K562 (cell line): ENCODE results near the gene SULT2B1. TPM values are rescaled to one million over a fixed set of nuclear protein-coding genes. Genes with fewer than 3 reads are reported as not detected.

Source experiments
- FOXJ3 ChIP-seq: sonication (generic); formaldehyde crosslinking; IDR thresholded peaks from 2 replicates; pipeline ENCODE4 v1.4.0; 2020; ENCODE audit warnings: mild to moderate bottlenecking, missing genetic modification reagents
- MYNN ChIP-seq, 2 experiments: sonication (generic); formaldehyde crosslinking in 1 of 2; IDR thresholded peaks; 2 replicates each; pipeline versions ENCODE4 v1.5.0 to v1.6.1; 2016 to 2020; ENCODE audit warnings: antibody characterized with exemption in 1 of 2, missing genetic modification reagents in 1 of 2
- NCOA2 ChIP-seq, 2 experiments: fragments of 450-650 bp; IDR thresholded peaks; 2 replicates each; pipeline ENCODE4 v1.6.1; 2018; ENCODE audit warnings: mild to moderate bottlenecking in 2 of 2, moderate library complexity in 1 of 2; ENCODE audit not compliant: partially characterized antibody in 2 of 2
- RBM39 ChIP-seq: fragments of 200-400 bp; formaldehyde crosslinking; optimal IDR thresholded peaks from 2 replicates; pipeline ENCODE3; 2018; ENCODE audit warnings: low read depth, low read length
- SRSF3 ChIP-seq: fragments of 200-400 bp; formaldehyde crosslinking; IDR thresholded peaks from 2 replicates; pipeline ENCODE4 v1.6.1; 2016; ENCODE audit warnings: mild to moderate bottlenecking, low read length, moderate library complexity; ENCODE audit not compliant: insufficient read depth
- U2AF2 ChIP-seq: fragments of 200-400 bp; formaldehyde crosslinking; optimal IDR thresholded peaks from 2 replicates; pipeline ENCODE3; 2017; ENCODE audit warnings: low read depth, mild to moderate bottlenecking, low read length
- ZC3H8 ChIP-seq: fragments of 450-650 bp; IDR thresholded peaks from 2 replicates; pipeline ENCODE4 v1.6.1; 2017
- ZNF57 ChIP-seq: fragments of 450-650 bp; formaldehyde crosslinking; IDR thresholded peaks from 2 replicates; pipeline ENCODE4 v1.4.0; 2020; ENCODE audit warnings: mild to moderate bottlenecking, moderate library complexity
- ZNF717 ChIP-seq: fragments of 250-450 bp; sonication (Bioruptor Pico); IDR thresholded peaks from 2 replicates; pipeline ENCODE4 v1.5.0; 2021
- polyA plus RNA-seq, 8 experiments: library from polyadenylated mRNA; depleted of rRNA in 4 of 8; stranded (reverse) in 5 of 8; unstranded in 3 of 8; fragments of >200 nt; fragmentation: Nextera tagmentation in 2 of 8; fragmentation: Illumina TruSeq in 1 of 8; extraction: Ambion mirVana in 2 of 8; extraction: Trizol in 1 of 8; gene quantifications; 2 replicates each; pipeline versions ENCODE4 v1.2.1 to v1.2.3, GENCODE V29; 2011 to 2014; ENCODE audit warnings: inconsistent platforms in 1 of 8, missing spikeins in 1 of 8
- total RNA-seq, 7 experiments: library from RNA; depleted of rRNA in 6 of 7; stranded (reverse); fragments of >200 nt in 6 of 7; fragmentation: Illumina TruSeq in 2 of 7; extraction: Trizol in 2 of 7; gene quantifications; 2 replicates each; pipeline versions ENCODE4 v1.2.1 to v1.2.3, GENCODE V29; 2011 to 2021; ENCODE audit warnings: low replicate concordance in 1 of 7
- TF ChIP-seq, protein P1 (sequence below): fragments of 250-450 bp; sonication (Bioruptor Pico); IDR thresholded peaks from 2 replicates; pipeline ENCODE4 v1.5.0; 2021; ENCODE audit warnings: mild to moderate bottlenecking, borderline replicate concordance
- TF ChIP-seq, protein P2 (sequence below): fragments of 250-450 bp; sonication (Bioruptor Pico); IDR thresholded peaks from 2 replicates; pipeline ENCODE4 v1.8.0; 2021; ENCODE audit warnings: borderline replicate concordance, mild to moderate bottlenecking, moderate library complexity; ENCODE audit not compliant: poor library complexity, severe bottlenecking
- TF ChIP-seq, protein P3 (sequence below): fragments of 450-650 bp; formaldehyde crosslinking; IDR thresholded peaks from 2 replicates; pipeline ENCODE4 v1.4.0; 2020; ENCODE audit warnings: mild to moderate bottlenecking, moderate library complexity
- TF ChIP-seq, protein P4 (sequence below): fragments of 450-650 bp; IDR thresholded peaks from 2 replicates; pipeline ENCODE4 v1.6.1; 2014; ENCODE audit warnings: low read depth, mild to moderate bottlenecking, moderate library complexity, borderline replicate concordance
- TF ChIP-seq, protein P5 (sequence below): fragments of 450-650 bp; formaldehyde crosslinking; conservative IDR thresholded peaks from 2 replicates; pipeline ENCODE4 v1.4.0; 2022; ENCODE audit warnings: mild to moderate bottlenecking, missing genetic modification characterization
- TF ChIP-seq, protein P6 (sequence below), 3 experiments: IDR thresholded peaks in 2 of 3; conservative IDR thresholded peaks in 1 of 3; 2 replicates each; pipeline ENCODE4 v1.5.1; 2011 to 2012; ENCODE audit warnings: low read length in 3 of 3, mild to moderate bottlenecking in 3 of 3, control low read depth in 2 of 3, improper control_type of control experiment in 1 of 3, inconsistent platforms in 1 of 3, low read depth in 1 of 3, mixed read lengths in 1 of 3, moderate library complexity in 1 of 3; ENCODE audit not compliant: insufficient read depth in 2 of 3

Gene SULT2B1
- total and polyA plus RNA-seq, 9 of the 15 experiments (the other 6 are each of a cell fraction or from before 2014, with no cell fraction given) = 0.09 to 0.62 (median 0.22) TPM; not detected in 2

DNA sequence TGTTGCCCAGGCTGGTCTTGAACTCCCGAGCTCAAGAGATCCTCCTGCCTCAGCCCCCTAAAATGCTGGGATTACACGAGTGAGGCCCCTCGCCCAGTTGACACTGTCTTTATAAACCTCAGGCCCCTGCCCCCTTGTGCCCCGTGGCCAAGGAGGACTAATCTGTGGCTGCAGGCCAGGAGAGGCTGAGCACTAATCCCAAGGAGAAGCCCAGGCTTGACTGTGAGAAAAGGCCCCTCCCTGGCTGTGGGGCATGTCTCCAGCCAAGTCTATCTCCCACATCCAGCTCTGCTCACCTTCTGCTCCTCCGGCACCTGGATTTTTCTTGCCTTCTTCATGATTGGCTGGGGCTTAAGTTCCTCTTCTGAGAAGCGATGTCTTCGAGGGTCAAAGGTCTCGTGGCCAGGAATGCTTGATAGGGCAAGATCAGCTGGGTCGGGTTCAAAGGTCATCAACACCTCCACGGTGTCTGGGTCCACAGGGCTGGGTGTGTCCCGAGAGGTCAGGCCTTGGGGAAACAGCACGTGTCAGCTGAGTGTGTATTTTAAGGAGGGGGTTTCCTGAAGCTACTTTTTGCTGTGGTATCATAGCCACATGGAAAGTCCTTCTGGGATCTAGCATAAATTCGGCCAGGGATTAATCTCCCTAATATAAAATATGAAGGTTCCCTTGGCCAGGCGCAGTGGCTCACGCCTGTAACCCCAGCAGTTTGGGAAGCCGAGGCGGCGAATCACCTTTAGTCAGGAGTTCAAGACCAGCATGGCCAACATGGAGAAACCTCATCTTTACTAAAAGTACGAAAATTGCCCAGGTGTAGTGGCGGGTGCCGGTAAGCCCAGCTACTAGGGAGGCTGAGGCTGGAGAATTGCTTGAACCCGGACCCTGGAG lies 81.4 kb downstream of the SULT2B1 start (continued):
- TF ChIP-seq, protein P1, sequence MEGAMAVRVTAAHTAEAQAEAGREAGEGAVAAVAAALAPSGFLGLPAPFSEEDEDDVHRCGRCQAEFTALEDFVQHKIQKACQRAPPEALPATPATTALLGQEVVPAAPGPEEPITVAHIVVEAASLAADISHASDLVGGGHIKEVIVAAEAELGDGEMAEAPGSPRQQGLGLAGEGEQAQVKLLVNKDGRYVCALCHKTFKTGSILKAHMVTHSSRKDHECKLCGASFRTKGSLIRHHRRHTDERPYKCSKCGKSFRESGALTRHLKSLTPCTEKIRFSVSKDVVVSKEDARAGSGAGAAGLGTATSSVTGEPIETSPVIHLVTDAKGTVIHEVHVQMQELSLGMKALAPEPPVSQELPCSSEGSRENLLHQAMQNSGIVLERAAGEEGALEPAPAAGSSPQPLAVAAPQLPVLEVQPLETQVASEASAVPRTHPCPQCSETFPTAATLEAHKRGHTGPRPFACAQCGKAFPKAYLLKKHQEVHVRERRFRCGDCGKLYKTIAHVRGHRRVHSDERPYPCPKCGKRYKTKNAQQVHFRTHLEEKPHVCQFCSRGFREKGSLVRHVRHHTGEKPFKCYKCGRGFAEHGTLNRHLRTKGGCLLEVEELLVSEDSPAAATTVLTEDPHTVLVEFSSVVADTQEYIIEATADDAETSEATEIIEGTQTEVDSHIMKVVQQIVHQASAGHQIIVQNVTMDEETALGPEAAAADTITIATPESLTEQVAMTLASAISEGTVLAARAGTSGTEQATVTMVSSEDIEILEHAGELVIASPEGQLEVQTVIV = no peak
- TF ChIP-seq ZNF717 (CRISPR knock-in tag) (no peak), MYNN (IDR thresholded peaks at IDR 0.05) (no peak), MYNN (CRISPR knock-in tag; IDR thresholded peaks at IDR 0.05) (no peak), ZC3H8 (no peak), RBM39 (no peak), ZNF57 (CRISPR knock-in tag) (no peak), FOXJ3 (CRISPR knock-in tag) (no peak), U2AF2 (no peak), NCOA2 (IDR thresholded peaks at IDR 0.05; ENCODE audit: partially characterized antibody in 2 of 2) (no peak), SRSF3 (no peak)
- TF ChIP-seq, protein P2, sequence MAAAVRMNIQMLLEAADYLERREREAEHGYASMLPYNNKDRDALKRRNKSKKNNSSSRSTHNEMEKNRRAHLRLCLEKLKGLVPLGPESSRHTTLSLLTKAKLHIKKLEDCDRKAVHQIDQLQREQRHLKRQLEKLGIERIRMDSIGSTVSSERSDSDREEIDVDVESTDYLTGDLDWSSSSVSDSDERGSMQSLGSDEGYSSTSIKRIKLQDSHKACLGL (CRISPR knock-in tag) = no peak
- TF ChIP-seq, protein P3, sequence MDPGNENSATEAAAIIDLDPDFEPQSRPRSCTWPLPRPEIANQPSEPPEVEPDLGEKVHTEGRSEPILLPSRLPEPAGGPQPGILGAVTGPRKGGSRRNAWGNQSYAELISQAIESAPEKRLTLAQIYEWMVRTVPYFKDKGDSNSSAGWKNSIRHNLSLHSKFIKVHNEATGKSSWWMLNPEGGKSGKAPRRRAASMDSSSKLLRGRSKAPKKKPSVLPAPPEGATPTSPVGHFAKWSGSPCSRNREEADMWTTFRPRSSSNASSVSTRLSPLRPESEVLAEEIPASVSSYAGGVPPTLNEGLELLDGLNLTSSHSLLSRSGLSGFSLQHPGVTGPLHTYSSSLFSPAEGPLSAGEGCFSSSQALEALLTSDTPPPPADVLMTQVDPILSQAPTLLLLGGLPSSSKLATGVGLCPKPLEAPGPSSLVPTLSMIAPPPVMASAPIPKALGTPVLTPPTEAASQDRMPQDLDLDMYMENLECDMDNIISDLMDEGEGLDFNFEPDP (CRISPR knock-in tag) = no peak
- TF ChIP-seq, protein P4, sequence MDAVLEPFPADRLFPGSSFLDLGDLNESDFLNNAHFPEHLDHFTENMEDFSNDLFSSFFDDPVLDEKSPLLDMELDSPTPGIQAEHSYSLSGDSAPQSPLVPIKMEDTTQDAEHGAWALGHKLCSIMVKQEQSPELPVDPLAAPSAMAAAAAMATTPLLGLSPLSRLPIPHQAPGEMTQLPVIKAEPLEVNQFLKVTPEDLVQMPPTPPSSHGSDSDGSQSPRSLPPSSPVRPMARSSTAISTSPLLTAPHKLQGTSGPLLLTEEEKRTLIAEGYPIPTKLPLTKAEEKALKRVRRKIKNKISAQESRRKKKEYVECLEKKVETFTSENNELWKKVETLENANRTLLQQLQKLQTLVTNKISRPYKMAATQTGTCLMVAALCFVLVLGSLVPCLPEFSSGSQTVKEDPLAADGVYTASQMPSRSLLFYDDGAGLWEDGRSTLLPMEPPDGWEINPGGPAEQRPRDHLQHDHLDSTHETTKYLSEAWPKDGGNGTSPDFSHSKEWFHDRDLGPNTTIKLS = 0 out of 2 replicates have a peak, but pooled peaks have one; percentile 14
- TF ChIP-seq, protein P5, sequence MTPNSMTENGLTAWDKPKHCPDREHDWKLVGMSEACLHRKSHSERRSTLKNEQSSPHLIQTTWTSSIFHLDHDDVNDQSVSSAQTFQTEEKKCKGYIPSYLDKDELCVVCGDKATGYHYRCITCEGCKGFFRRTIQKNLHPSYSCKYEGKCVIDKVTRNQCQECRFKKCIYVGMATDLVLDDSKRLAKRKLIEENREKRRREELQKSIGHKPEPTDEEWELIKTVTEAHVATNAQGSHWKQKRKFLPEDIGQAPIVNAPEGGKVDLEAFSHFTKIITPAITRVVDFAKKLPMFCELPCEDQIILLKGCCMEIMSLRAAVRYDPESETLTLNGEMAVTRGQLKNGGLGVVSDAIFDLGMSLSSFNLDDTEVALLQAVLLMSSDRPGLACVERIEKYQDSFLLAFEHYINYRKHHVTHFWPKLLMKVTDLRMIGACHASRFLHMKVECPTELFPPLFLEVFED (CRISPR knock-in tag) = no peak
- TF ChIP-seq, protein P6, sequence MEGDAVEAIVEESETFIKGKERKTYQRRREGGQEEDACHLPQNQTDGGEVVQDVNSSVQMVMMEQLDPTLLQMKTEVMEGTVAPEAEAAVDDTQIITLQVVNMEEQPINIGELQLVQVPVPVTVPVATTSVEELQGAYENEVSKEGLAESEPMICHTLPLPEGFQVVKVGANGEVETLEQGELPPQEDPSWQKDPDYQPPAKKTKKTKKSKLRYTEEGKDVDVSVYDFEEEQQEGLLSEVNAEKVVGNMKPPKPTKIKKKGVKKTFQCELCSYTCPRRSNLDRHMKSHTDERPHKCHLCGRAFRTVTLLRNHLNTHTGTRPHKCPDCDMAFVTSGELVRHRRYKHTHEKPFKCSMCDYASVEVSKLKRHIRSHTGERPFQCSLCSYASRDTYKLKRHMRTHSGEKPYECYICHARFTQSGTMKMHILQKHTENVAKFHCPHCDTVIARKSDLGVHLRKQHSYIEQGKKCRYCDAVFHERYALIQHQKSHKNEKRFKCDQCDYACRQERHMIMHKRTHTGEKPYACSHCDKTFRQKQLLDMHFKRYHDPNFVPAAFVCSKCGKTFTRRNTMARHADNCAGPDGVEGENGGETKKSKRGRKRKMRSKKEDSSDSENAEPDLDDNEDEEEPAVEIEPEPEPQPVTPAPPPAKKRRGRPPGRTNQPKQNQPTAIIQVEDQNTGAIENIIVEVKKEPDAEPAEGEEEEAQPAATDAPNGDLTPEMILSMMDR (IDR thresholded peaks at IDR 0.05 in 2 of 3, conservative IDR thresholded peaks at IDR 0.05 in 1 of 3; ENCODE audit: insufficient read depth in 2 of 3, low read depth in 1 of 3, low read length in 3 of 3) = 0 out of 6 replicates have a peak, but pooled peaks of 1 of the 3 experiments have one; percentile 8
